GM12891 (cell line): Measurements from ENCODE around the gene GDF10.

Source experiments
- DNase-seq: peaks from one replicate; pipeline ENCODE4 v3.0.0; 2011; ENCODE audit warnings: low spot score; ENCODE audit not compliant: insufficient read length
- FAIRE-seq: peaks from 2 replicates; lab custom pipeline; 2011; peaks lifted over from hg19 to GRCh38; lab: Jason Lieb, UNC
- PAX5 ChIP-seq: IDR thresholded peaks from 2 replicates; pipeline ENCODE4 v1.6.1; 2011; ENCODE audit warnings: low read length, moderate library complexity, mild to moderate bottlenecking; ENCODE audit not compliant: insufficient read depth, severe bottlenecking
- POLR2A ChIP-seq: IDR thresholded peaks from 2 replicates; pipeline ENCODE4 v1.6.1; 2011; ENCODE audit warnings: low read depth, low read length, control low read depth
- POLR2AphosphoS5 ChIP-seq: IDR thresholded peaks from 2 replicates; pipeline ENCODE4 v1.6.1; 2011; ENCODE audit warnings: low read depth, low read length, control low read depth
- POU2F2 ChIP-seq: IDR thresholded peaks from 2 replicates; pipeline ENCODE4 v1.6.1; 2011; ENCODE audit warnings: low read depth, mild to moderate bottlenecking, control low read depth, low read length, moderate library complexity
- SPI1 ChIP-seq: IDR thresholded peaks from 2 replicates; pipeline ENCODE4 v1.6.1; 2011; ENCODE audit warnings: low read depth, low read length, control low read depth
- TAF1 ChIP-seq: IDR thresholded peaks from 2 replicates; pipeline ENCODE4 v1.6.1; 2011; ENCODE audit warnings: low read depth, low read length, control low read depth

GDF10 gene

DNA sequence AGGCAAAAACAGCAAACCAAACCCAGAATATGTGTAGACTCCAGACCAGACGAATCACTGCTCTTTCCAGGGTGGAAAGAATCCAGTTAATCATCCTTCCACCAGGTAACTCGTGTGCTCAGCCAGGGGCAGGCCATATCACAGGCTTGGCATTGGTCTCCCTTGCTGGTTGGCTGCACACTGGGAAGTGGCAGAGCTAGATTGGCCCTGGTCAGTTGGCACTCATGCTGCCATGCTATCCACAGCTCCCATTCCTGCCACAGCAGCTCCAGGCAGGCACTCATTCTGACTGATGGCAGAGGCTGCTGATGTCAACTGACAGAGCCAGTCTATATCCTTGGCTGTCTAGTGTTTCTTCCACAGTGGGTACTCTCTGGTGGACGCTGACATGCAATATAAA lies 9.7 kb upstream of the GDF10 start:
- no peak for DNase-seq
- no peak for FAIRE-seq
- no peak for TF ChIP-seq TAF1
- TF ChIP-seq POU2F2 = no peak
- no peak for TF ChIP-seq PAX5
- TF ChIP-seq POLR2AphosphoS5 = no peak
- TF ChIP-seq SPI1 = no peak
- TF ChIP-seq POLR2A = no peak

GRCh38 chr10:47291682-47292081 lies 8.3 kb upstream of the GDF10 start:
- no peak for DNase-seq
- no peak for FAIRE-seq
- TF ChIP-seq PAX5 (no peak), POLR2AphosphoS5 (no peak), TAF1 (no peak), POU2F2 (no peak), SPI1 (no peak), POLR2A (no peak)

DNA sequence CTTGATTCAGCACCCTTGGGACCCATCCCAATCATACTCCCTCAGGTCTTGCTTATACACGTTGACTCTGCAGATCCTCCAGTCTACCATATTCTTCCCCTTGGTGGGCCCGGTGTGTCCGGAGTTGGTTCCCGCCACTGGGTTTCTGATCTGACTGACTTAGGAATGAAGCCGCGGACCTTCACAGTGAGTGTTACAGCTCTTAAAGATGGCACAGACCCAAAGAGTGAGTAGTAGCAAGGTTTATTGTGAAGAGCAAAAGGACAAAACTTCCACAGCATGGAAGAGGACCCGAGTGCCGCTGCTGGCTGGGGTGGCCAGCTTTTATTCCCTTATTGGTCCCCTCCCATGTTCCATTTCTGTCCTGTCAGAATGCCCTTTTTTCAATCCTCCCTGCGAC lies 5.9 kb upstream of the GDF10 start:
- TF ChIP-seq SPI1 (no peak), POLR2AphosphoS5 (no peak), POLR2A (no peak), POU2F2 (no peak), PAX5 (no peak), TAF1 (no peak)
- no peak for DNase-seq
- no peak for FAIRE-seq

DNA sequence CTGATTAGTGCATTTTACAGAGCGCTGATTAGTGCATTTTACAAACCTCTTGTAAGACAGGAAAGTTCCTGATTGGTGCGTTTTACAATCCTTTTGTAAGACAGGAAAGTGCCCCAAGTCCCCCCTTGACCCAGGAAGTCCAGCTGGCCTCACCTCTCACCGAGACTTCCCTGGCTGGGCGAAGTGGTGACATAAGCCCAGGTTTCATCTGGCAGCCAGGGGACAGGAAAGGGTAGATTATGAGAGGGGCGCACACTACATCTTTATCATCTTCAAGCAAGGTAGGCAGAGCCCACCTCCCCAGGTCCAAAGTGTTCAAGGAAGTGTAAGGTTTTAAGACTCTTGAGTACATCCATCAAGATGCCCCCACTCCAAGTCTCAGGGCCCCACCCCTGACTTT lies 5.5 kb upstream of the GDF10 start:
- DNase-seq (no peak), FAIRE-seq (no peak)
- TF ChIP-seq POLR2A = no peak
- no peak for TF ChIP-seq PAX5
- TF ChIP-seq POU2F2 = no peak
- TF ChIP-seq TAF1 = no peak
- TF ChIP-seq POLR2AphosphoS5 = no peak
- TF ChIP-seq SPI1 = no peak

GRCh38 chr10:47295411-47295810 lies 4.6 kb upstream of the GDF10 start:
- DNase-seq (no peak), FAIRE-seq (no peak)
- no peak for TF ChIP-seq SPI1
- TF ChIP-seq POU2F2 = no peak
- no peak for TF ChIP-seq PAX5
- no peak for TF ChIP-seq POLR2A
- no peak for TF ChIP-seq POLR2AphosphoS5
- TF ChIP-seq TAF1 = no peak

GRCh38 chr10:47296156-47296894 lies 3.7 kb upstream of the GDF10 start:
- TF ChIP-seq POU2F2 = no peak
- no peak for TF ChIP-seq SPI1
- TF ChIP-seq PAX5 = no peak
- DNase-seq = no peak
- FAIRE-seq = no peak

GRCh38 chr10:47296941-47297340 lies 3.1 kb upstream of the GDF10 start:
- no peak for TF ChIP-seq POLR2AphosphoS5
- TF ChIP-seq PAX5 = no peak
- no peak for TF ChIP-seq SPI1
- TF ChIP-seq POLR2A = no peak
- TF ChIP-seq TAF1 = no peak
- no peak for TF ChIP-seq POU2F2
- DNase-seq = no peak
- FAIRE-seq = no peak

- no peak for TF ChIP-seq POLR2AphosphoS5
- FAIRE-seq (no peak), DNase-seq (no peak)
Measured at GRCh38 chr10:47297866-47298540, 2.0 kb upstream of the GDF10 start.

DNA sequence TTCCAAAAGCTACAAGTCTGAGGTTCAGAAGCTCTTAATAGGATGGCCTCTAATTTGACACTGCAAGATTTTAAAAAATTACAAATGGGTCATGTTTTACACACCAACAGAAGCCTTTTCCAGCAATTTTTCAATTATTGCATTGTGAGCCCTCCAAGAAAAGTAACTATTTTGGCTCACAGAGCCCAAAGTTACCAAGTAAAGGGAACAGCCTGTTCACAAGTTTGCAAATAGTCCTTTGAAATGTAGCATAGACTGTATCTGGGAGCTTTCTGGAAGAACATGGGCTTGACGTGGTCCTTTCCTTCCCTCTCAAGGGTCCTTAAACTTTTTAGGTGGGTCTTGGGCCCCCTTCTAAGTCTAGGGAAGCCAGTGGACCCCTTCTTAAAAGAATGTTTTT lies 1.3 kb upstream of the GDF10 start:
- FAIRE-seq = no peak
- no peak for TF ChIP-seq POU2F2
- no peak for TF ChIP-seq SPI1
- TF ChIP-seq POLR2AphosphoS5 = no peak
- TF ChIP-seq POLR2A = no peak
- TF ChIP-seq TAF1 = no peak
- no peak for DNase-seq

DNA sequence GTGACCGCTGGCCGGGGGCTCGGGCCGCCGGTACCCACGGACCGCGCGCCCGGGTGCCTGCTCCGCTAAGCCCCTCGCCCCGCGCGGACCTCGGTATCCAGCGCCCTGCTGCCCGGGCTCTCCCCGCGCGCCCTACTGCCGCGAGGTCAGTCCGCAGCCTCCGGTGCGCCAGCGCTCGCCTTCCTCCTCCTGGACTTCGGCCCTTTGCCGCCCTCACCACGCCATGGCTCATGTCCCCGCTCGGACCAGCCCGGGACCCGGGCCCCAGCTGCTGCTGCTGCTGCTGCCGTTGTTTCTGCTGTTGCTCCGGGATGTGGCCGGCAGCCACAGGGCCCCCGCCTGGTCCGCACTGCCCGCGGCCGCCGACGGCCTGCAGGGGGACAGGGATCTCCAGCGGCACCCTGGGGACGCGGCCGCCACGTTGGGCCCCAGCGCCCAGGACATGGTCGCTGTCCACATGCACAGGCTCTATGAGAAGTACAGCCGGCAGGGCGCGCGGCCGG lies 483 bp downstream of the GDF10 start:
- no peak for FAIRE-seq
- DNase-seq = no peak
- TF ChIP-seq PAX5 = no peak
- TF ChIP-seq POLR2AphosphoS5 = no peak
- TF ChIP-seq POLR2A = no peak
- no peak for TF ChIP-seq TAF1
- no peak for TF ChIP-seq SPI1
- TF ChIP-seq POU2F2 = no peak
